PC-9 (cell line): ENCODE results near the gene TNFRSF12A. TPM values are rescaled to one million over a fixed set of nuclear protein-coding genes. Genes with fewer than 3 reads are reported as not detected.

Experiments used
- BruUV-seq: library from RNA; stranded (reverse); fragments of 400-500 nt; replicated peaks from 2 replicates; lab custom pipeline; 2021; lab: Mats Ljungman, UMichigan
- CTCF ChIA-PET: fragments of 300-600 bp; sonication (Branson Sonifier 250); formaldehyde crosslinking; loops from one replicate; lab custom pipeline; 2022; ENCODE audit warnings: antibody characterized with exemption; lab: Charles Lee
- POLR2A ChIA-PET: fragments of 300-600 bp; sonication (Branson Sonifier 250); formaldehyde crosslinking; loops from one replicate; lab custom pipeline; 2022; ENCODE audit warnings: antibody characterized with exemption; ENCODE audit not compliant: unreplicated experiment; lab: Charles Lee
- DNase-seq, 2 experiments: peaks; one replicate each; pipeline versions ENCODE4 v3.0.0 to v3.0.0-alpha.2; 2015 to 2022; ENCODE audit warnings: mixed read lengths in 1 of 2
- H2AFZ ChIP-seq: fragments of 200-600 bp; sonication (generic); 2 replicates; pipeline ENCODE4 v1.8.1; 2017; ENCODE audit warnings: antibody characterized with exemption
- H3F3A ChIP-seq: fragments of 200-600 bp; sonication (generic); 2 replicates; pipeline ENCODE4 v1.8.1; 2017; ENCODE audit warnings: antibody characterized with exemption, mild to moderate bottlenecking, low read depth; ENCODE audit not compliant: insufficient read depth
- H3K27ac ChIP-seq: fragments of 200-600 bp; sonication (generic); 2 replicates; pipeline ENCODE4 v1.6.1; 2016; ENCODE audit warnings: mixed run types
- H3K27me3 ChIP-seq: fragments of 200-600 bp; sonication (generic); 2 replicates; pipeline ENCODE4 v1.6.1; 2016; ENCODE audit warnings: low read depth, mixed run types; ENCODE audit not compliant: insufficient read depth
- H3K36me3 ChIP-seq: fragments of 200-600 bp; sonication (generic); 2 replicates; pipeline ENCODE4 v1.6.1; 2016; ENCODE audit warnings: low read depth, mixed run types
- H3K4me1 ChIP-seq: fragments of 200-600 bp; sonication (generic); replicated peaks from 2 replicates; pipeline ENCODE4 v1.6.1; 2016; ENCODE audit warnings: mixed run types; ENCODE audit not compliant: insufficient read depth
- H3K4me2 ChIP-seq: fragments of 200-600 bp; sonication (generic); 2 replicates; pipeline ENCODE4 v1.6.1; 2017; ENCODE audit warnings: mixed run types
- H3K4me3 ChIP-seq: fragments of 200-600 bp; sonication (generic); 2 replicates; pipeline ENCODE4 v1.6.1; 2016; ENCODE audit warnings: mixed run types
- H3K79me2 ChIP-seq: fragments of 200-600 bp; sonication (generic); 2 replicates; pipeline ENCODE4 v1.6.1; 2017; ENCODE audit warnings: low read depth, mixed run types
- H3K9me2 ChIP-seq: fragments of 200-600 bp; sonication (generic); 2 replicates; pipeline ENCODE4 v1.8.1; 2017; ENCODE audit warnings: mild to moderate bottlenecking; ENCODE audit not compliant: insufficient read depth
- H3K9me3 ChIP-seq: fragments of 200-600 bp; sonication (generic); 2 replicates; pipeline ENCODE4 v1.8.1; 2016; ENCODE audit warnings: low read depth; ENCODE audit not compliant: insufficient read depth
- H4K20me1 ChIP-seq: fragments of 200-600 bp; sonication (generic); 2 replicates; pipeline ENCODE4 v1.8.1; 2017; ENCODE audit not compliant: insufficient read depth
- EZH2 ChIP-seq: fragments of 200-600 bp; sonication (generic); IDR thresholded peaks from 2 replicates; pipeline ENCODE4 v1.8.0; 2017; ENCODE audit warnings: antibody characterized with exemption, low read depth
- intact Hi-C: fragments of 100-400 bp; cut with micrococcal nuclease; formaldehyde crosslinking; loops from one replicate; pipeline ENCODE4 v1.10.0; 2022; ENCODE audit not compliant: unreplicated experiment
- total RNA-seq: library from RNA; stranded (reverse); gene quantifications from 2 replicates; pipeline ENCODE4 v1.2.3, GENCODE V29; 2021
- TF ChIP-seq, protein P1 (sequence below): fragments of 200-600 bp; sonication (generic); conservative IDR thresholded peaks from 2 replicates; pipeline ENCODE4 v1.6.1; 2017; ENCODE audit warnings: mixed run types, antibody characterized with exemption, mild to moderate bottlenecking, moderate library complexity

Gene TNFRSF12A
- total RNA-seq, 1 experiment from 2014 or later = 226 TPM

DNA sequence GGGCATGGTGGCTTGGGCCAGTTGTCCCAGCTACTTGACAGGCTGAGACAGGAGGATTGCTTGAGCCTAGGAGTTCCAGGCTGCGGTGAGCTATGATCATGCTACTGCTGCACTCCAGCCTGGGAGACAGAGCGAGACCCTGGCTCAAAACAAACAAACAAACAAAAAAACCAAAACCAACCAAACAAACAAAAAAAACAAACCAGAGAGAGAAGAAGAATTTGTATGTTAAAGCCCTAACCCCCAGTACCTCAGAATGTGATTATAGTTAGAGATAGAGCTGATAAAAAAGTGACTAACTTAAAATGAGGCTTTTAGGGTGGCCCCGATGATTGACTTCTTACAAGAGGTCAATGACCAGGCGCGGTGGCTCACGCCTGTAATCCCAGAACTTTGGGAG is 24.5 kb downstream of the TNFRSF12A start:
- BruUV-seq = no TSS peak
- Histone ChIP-seq H3F3A (peaks cover 17% of the 10 kb centered on the region; the same call in 1 of the 2 replicates), H3K27me3 (no peaks in the 10 kb centered on the region), H4K20me1 (no peaks in the 10 kb centered on the region), H3K9me2 (no peaks in the 10 kb centered on the region), H2AFZ (no peak overlapping the region), H3K4me2 (peak overlapping the region; percentile 100; the same call in 1 of the 2 replicates), H3K4me1 (peaks cover 9% of the 10 kb centered on the region), H3K27ac (no peak overlapping the region), H3K4me3 (no peak overlapping the region), H3K9me3 (no peaks in the 10 kb centered on the region), H3K79me2 (no peaks in the 10 kb centered on the region), H3K36me3 (no peaks in the 10 kb centered on the region)
- intact Hi-C loops = no loop called here
- POLR2A ChIA-PET = interaction anchor here (0.6 kb wide), 1 partner anchor 114 kb away, joined by 28 read pairs; no protein-coding TSS in a partner anchor
- no peak for TF ChIP-seq EZH2
- TF ChIP-seq, protein P1, sequence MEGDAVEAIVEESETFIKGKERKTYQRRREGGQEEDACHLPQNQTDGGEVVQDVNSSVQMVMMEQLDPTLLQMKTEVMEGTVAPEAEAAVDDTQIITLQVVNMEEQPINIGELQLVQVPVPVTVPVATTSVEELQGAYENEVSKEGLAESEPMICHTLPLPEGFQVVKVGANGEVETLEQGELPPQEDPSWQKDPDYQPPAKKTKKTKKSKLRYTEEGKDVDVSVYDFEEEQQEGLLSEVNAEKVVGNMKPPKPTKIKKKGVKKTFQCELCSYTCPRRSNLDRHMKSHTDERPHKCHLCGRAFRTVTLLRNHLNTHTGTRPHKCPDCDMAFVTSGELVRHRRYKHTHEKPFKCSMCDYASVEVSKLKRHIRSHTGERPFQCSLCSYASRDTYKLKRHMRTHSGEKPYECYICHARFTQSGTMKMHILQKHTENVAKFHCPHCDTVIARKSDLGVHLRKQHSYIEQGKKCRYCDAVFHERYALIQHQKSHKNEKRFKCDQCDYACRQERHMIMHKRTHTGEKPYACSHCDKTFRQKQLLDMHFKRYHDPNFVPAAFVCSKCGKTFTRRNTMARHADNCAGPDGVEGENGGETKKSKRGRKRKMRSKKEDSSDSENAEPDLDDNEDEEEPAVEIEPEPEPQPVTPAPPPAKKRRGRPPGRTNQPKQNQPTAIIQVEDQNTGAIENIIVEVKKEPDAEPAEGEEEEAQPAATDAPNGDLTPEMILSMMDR = no peak
- CTCF ChIA-PET = interaction anchor here (0.7 kb wide), 2 partner anchors 44 to 848 kb away, joined by 3 read pairs; partner anchors contain the start of gene CASKIN1
- DNase-seq = no peak

DNA sequence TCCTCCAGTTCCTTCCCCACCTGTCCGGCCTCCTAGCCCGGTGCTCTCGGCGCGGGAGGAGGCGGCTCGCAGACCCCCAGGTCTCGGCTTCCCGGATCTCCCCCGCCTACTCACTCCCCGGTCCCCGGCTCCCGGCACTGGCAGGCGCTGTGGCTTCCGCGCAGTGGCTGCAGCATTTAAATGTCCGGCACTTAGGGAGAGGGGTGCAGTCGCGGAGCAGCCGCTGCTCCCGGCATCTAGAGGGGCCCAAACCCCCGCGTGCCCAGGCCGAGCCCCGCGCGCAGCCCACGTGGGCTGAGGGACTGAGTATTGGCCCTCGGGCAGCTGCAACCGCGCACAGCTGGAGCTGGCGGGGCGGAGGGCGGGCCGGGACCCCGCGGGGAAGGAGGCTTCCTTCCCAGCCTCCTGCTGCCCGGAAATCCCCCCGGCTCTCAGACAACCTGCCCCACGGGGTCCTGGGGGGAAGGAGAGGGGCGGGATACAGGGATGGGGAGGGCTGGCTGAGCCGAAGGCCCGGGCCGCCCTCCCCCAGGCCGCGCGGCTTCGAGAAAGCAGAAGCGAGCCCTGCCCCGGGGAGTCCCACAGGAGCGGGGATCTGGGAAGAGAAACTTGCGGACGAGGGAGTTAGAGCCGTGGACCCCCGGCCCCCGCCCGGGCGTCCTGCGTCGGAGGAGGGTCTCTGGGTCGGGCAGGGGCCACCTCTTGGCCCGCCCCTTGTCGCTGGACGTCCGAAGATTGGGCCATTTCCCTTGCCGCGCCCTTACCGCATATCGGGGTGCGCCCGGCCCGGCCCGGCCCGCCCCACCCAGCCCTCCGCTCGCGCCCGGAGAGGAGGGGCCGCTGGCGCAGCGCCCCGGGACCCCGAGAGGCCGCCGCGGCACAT is 25.8 kb downstream of the TNFRSF12A start, which contains the start of gene MMP25:
Gene MMP25 (plus strand): TSS at position 804 of the 883 bp plus-strand sequence. CDS start 357 bp downstream, outside the sequence.
- ChIA-PET CTCF (interaction anchor here (0.9 kb wide), 1 partner anchor 13 kb away, joined by 3 read pairs; no protein-coding TSS in a partner anchor), POLR2A (interaction anchor here (0.7 kb wide), 1 partner anchor 468 kb away, joined by 5 read pairs; no protein-coding TSS in a partner anchor)
- intact Hi-C loops = no loop called here
- H3K9me2 ChIP-seq = no peaks in the 10 kb centered on the region
- H3K4me1 ChIP-seq = peaks cover 8% of the 10 kb centered on the region; the same call in 1 of the 2 replicates
- no peak for DNase-seq
- H3K4me3 ChIP-seq = peak within 1 kb of the TSS; percentile 92
- TF ChIP-seq, protein P1 = no peak
- 0 out of 2 replicates have a peak, but pooled peaks have one; percentile 39 for TF ChIP-seq EZH2
- BruUV-seq = no TSS peak
- no peaks in the 10 kb centered on the region for H4K20me1 ChIP-seq
- H3K79me2 ChIP-seq = no peaks in the 10 kb centered on the region
- peak within 1 kb of the TSS; percentile 100 for H3K4me2 ChIP-seq
- H2AFZ ChIP-seq = peak within 1 kb of the TSS; percentile 86
- peaks cover 15% of the 10 kb centered on the region; the same call in 1 of the 2 replicates for H3F3A ChIP-seq
- H3K9me3 ChIP-seq = no peaks in the 10 kb centered on the region
- no peak within 1 kb of the TSS for H3K27ac ChIP-seq
- no peaks in the 10 kb centered on the region for H3K27me3 ChIP-seq
- no peaks in the 10 kb centered on the region for H3K36me3 ChIP-seq

DNA sequence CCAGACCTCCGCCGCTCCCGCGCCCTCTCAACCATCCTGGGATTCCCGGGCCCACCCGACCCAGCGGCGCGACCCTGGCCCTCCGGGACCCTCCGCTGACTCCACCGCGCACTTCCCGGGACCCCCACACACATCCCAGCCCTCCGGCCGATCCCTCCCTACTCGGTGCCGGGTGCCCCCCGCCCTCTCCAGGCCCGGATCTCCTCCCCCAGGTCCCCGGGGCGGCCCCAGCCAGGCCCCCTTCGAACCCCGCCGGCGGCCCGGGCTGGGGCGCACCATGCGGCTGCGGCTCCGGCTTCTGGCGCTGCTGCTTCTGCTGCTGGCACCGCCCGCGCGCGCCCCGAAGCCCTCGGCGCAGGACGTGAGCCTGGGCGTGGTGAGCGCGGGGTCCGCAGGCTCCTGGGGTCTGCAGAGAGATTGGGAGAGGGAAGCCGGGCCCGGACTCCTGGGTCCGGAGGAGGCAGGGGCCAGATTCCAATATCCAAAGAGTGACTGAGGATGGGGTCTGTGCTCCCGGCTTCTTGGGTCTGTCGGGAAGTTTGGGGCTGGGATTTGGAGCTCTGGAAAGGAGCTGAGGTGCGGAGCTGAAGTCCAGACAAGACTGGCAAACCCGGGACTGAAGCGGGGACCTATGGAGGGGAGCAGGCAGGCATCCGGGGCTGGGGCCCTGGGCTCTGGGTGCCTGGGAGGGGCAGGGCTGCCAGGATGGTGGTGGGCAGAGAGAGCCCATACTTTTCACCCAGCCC is 26.6 kb downstream of the TNFRSF12A start:
- Histone ChIP-seq H3K79me2 (no peaks in the 10 kb centered on the region), H3K4me1 (peaks cover 8% of the 10 kb centered on the region; the same call in 1 of the 2 replicates), H3K36me3 (no peaks in the 10 kb centered on the region), H3K4me2 (no peak overlapping the region), H3K27ac (no peak overlapping the region), H3K9me2 (no peaks in the 10 kb centered on the region), H4K20me1 (no peaks in the 10 kb centered on the region), H2AFZ (no peak overlapping the region), H3K4me3 (no peak overlapping the region; the same call in 1 of the 2 replicates), H3K27me3 (no peaks in the 10 kb centered on the region), H3F3A (peaks cover 15% of the 10 kb centered on the region; the same call in 1 of the 2 replicates), H3K9me3 (no peaks in the 10 kb centered on the region)
- no TSS peak for BruUV-seq
- CTCF ChIA-PET = no interaction called here
- POLR2A ChIA-PET = interaction anchor here (0.6 kb wide), 1 partner anchor 52 kb away, joined by 4 read pairs; no protein-coding TSS in a partner anchor
- DNase-seq = no peak
- TF ChIP-seq, protein P1 = no peak
- TF ChIP-seq EZH2 = no peak
- intact Hi-C loops = no loop called here
